Vagina (tissue), 2 donors: ENCODE measurements around the gene USP2.

ENCODE experiments used
- CTCF ChIP-seq, 3 experiments: fragments of 450-650 bp in 2 of 3; fragments of 200-600 bp in 1 of 3; sonication (generic) in 1 of 3; IDR thresholded peaks; one replicate each; pipeline ENCODE4 v1.5.1; 2017 to 2019; ENCODE audit warnings: antibody characterized with exemption in 3 of 3, mild to moderate bottlenecking in 2 of 3, moderate library complexity in 2 of 3
- POLR2A ChIP-seq, 2 donors: fragments of 450-650 bp; IDR thresholded peaks; one replicate each; pipeline ENCODE4 v1.6.1; 2017; ENCODE audit warnings: antibody characterized with exemption in 2 of 2, mild to moderate bottlenecking in 2 of 2, moderate library complexity in 2 of 2
- POLR2AphosphoS5 ChIP-seq, 2 donors: sonication (generic); formaldehyde crosslinking; IDR thresholded peaks; one replicate each; pipeline ENCODE4 v1.9.0; 2017; ENCODE audit warnings: antibody characterized with exemption in 2 of 2, mild to moderate bottlenecking in 2 of 2, low read depth in 1 of 2; ENCODE audit not compliant: insufficient read depth in 1 of 2

GRCh38 chr11:119380160-119380826, 1.2 kb downstream of the USP2 start:
- TF ChIP-seq CTCF (IDR thresholded peaks at IDR 0.05) (no peak), POLR2A (IDR thresholded peaks at IDR 0.05) (no peak), POLR2AphosphoS5 (IDR thresholded peaks at IDR 0.05; ENCODE audit: insufficient read depth in 1 of 2, low read depth in 1 of 2) (no peak)
